Measurements from ENCODE around the gene CHST10.
"Not testable (repeated sequence)": the region's sequence is repeated elsewhere in the genome, so short reads cannot be mapped to it uniquely, and the experiment has no call there.

The CHST10 gene, protein sequence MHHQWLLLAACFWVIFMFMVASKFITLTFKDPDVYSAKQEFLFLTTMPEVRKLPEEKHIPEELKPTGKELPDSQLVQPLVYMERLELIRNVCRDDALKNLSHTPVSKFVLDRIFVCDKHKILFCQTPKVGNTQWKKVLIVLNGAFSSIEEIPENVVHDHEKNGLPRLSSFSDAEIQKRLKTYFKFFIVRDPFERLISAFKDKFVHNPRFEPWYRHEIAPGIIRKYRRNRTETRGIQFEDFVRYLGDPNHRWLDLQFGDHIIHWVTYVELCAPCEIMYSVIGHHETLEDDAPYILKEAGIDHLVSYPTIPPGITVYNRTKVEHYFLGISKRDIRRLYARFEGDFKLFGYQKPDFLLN

DNA sequence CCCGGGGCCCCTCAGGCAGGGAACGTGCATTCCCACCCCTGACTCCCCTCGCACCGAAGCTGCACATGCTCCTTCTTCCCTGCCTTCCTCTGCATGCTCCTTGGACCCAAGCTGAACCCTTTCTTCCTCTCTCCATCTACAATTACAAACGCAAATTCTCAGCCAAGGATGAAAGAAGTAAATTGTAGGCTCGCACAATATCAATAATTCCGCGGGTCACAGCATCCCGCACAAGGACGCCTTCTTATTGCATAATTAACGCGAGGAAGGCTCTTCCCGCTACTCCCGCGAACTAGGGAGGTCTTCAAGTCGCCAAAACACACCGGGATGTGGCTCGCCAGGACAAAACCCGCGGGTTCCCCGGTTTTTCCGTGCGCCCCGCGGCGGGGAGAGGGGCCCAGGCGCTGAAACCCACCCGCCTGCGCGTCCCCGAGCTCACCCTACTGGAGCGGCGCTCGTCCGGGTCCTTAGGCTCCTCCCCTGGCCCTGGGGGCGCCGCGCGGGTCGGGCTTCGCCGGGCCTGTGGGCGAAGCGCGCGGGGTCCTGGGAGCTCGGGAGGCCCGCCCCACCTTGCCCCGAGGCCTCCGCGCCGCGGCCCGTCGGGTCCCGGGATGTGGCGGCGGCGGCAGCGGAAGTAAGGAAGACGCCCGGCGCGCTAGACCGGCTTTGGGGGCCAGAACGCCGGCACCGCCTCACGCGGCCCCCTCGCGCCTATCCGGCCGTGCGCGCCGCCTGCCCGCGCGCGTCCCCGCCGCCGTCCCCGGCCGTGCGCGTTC, at the start of gene CHST10:
TSS of gene CHST10 (minus strand) at position 734 of the 776 bp plus-strand sequence. CDS start 10,993 bp downstream, outside the sequence.
- H3K4me3 Mint-ChIP-seq: peak within 1 kb of the TSS; percentile 91
- H3K27ac Mint-ChIP-seq: peak within 1 kb of the TSS; percentile 89
- no peaks in the 10 kb centered on the region for H3K9me3 Mint-ChIP-seq
- no peaks in the 10 kb centered on the region for H3K27me3 Mint-ChIP-seq
- H3K36me3 Mint-ChIP-seq (ENCODE audit: low read depth): peaks cover 8% of the 10 kb centered on the region
- ATAC-seq (peak; percentile 94), DNase-seq (peak; percentile 68)
- H3K4me1 Mint-ChIP-seq: peaks cover 30% of the 10 kb centered on the region

DNA sequence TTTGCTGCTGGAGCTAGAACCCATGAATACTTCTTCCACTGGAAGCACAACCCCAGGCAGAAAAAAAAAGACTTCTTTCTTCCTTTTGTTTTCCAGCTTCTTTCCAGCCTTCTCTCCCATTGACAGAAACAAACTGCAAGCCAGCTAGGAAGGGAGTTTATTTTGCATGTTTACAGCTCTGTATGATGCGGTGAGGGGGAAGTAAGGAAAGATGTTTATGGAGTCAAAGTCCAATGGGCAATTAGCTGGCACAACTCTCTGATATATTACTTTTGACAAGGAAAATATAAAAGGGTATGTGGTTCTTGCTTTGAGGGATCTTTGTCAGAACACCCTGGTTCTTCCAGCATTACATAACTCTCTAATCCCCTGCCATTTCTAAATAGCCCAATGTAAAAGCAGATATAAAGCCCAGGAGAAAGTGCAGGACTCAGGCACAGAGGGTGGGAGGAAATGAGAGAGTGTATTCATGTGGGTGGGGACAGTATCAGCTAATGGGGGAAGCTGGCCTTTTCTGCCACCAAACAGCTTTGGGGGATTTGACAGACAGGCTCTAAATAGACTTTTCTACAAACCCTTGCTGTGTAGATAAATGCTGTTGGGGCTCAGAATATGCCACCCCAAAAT, 43.5 kb upstream of the CHST10 start:
- Mint-ChIP-seq H3K4me3 (no peak overlapping the region), H3K36me3 (ENCODE audit: low read depth) (no peaks in the 10 kb centered on the region), H3K9me3 (peaks cover 15% of the 10 kb centered on the region), H3K27ac (no peak overlapping the region), H3K27me3 (peaks cover 7% of the 10 kb centered on the region), H3K4me1 (no peaks in the 10 kb centered on the region)
- no peak for ATAC-seq
- DNase-seq: no peak

DNA sequence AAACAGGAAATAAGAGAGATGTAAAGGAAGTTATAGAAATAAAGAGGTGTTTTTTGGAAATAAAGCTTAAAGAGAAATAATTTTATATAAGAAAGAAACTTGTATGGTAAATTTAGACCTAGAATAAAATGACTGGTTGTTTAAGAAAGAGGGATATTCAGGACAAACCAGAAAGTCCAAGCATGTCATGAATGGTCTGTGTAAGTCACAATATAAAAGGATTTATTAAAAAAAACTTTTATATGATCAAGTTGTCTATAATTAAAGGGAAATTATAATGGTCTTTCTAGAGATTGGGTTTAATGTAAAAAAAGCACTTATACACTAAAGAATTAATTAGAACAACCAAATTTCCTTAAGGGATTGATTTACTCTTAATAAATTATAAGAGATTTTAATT, 38.9 kb upstream of the CHST10 start:
- H3K36me3 Mint-ChIP-seq (ENCODE audit: low read depth); DNase-seq; H3K27me3 Mint-ChIP-seq; H3K4me1 Mint-ChIP-seq; H3K4me3 Mint-ChIP-seq; H3K27ac Mint-ChIP-seq; ATAC-seq: not testable (repeated sequence)
- peaks cover 15% of the 10 kb centered on the region for H3K9me3 Mint-ChIP-seq

DNA sequence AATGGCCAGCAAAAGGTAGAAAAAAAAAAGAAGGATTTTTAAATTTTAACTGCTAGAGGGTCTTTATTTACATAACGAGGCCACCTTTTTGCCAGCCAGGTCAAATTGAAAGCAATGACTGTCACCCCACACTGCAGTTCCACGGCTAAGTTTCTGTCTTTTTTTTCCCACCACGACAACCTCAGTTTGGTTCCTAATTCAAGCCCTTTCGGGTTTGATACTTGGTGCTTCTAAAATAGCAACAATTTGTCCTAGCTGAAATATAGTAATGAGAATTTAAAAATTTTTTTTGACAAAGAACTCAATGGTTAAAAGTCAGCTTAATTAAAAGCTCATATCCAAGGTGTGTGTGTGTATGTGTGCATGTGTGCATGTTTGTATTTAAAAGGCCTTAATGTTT, 36.4 kb upstream of the CHST10 start:
- DNase-seq (no peak), ATAC-seq (no peak)
- H3K4me3 Mint-ChIP-seq: no peak overlapping the region
- no peaks in the 10 kb centered on the region for H3K4me1 Mint-ChIP-seq
- no peaks in the 10 kb centered on the region for H3K36me3 Mint-ChIP-seq (ENCODE audit: low read depth)
- no peak overlapping the region for H3K27ac Mint-ChIP-seq
- H3K27me3 Mint-ChIP-seq: no peaks in the 10 kb centered on the region
- H3K9me3 Mint-ChIP-seq: peaks cover 7% of the 10 kb centered on the region

DNA sequence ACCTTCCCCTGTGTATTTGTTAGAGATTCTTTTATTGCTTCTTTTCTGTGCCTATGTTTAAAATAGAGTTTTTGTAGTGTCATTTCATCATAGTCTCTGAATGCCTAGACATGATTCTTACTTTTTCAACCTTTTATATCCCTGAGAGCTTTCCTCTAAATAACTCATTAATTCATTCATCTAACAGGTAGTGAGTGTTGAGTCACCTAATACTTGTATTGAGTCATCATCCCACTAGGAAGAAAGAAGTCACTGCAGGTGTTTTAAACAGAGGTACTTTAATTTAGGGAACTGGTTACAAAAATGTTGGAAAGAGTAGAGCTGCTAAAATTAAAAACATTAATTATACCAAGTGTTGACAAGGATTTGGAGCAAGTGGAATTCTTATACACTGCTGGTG, 34.3 kb upstream of the CHST10 start:
- no peaks in the 10 kb centered on the region for H3K4me1 Mint-ChIP-seq
- no peak for DNase-seq
- peaks cover 3% of the 10 kb centered on the region for H3K9me3 Mint-ChIP-seq
- no peaks in the 10 kb centered on the region for H3K36me3 Mint-ChIP-seq (ENCODE audit: low read depth)
- no peak overlapping the region for H3K27ac Mint-ChIP-seq
- no peak for ATAC-seq
- no peak overlapping the region for H3K4me3 Mint-ChIP-seq
- H3K27me3 Mint-ChIP-seq: no peaks in the 10 kb centered on the region

DNA sequence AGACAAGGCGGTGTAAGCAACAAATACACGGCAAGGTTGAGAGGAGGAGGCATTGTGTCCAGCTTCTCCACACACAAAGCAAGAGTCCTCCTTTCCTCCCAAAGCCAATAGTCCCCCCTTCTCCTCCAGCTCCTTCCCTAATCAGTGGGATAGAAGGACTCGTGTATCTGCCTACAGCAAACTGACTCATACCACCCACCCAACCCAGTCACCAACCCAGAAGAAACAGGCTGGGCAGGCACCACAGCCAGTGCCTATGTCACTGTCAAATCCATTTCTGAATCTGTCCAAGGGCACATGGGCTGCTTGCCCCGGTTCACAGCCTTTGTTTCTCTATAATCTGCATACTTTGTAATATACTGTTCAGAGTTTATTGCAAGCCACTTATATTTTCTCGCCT, 33.6 kb upstream of the CHST10 start:
- Mint-ChIP-seq H3K27ac (no peak overlapping the region), H3K4me1 (no peaks in the 10 kb centered on the region), H3K4me3 (no peak overlapping the region), H3K27me3 (no peaks in the 10 kb centered on the region), H3K36me3 (ENCODE audit: low read depth) (no peaks in the 10 kb centered on the region), H3K9me3 (no peaks in the 10 kb centered on the region)
- DNase-seq (no peak), ATAC-seq (peak; percentile 40)

DNA sequence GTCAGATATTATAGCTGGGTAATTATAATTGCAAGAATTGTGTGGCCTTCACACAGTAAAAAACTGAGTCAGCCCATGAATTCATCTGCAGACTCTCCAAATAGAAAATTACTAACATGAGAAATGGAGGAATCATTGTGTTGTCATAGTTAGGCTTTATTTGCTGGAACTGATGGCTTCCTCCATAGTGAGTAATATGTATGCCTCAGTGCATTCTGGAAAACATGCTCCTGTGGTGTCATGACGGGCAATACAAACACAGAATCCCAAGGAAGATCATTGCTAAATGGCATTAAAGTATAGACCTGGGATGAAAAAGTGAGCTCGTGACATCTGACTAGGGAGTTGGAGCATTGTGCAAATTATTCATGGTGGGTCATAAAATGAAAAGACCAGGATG, 29.2 kb upstream of the CHST10 start:
- ATAC-seq (no peak), DNase-seq (no peak)
- Mint-ChIP-seq H3K36me3 (ENCODE audit: low read depth) (no peaks in the 10 kb centered on the region), H3K27ac (no peak overlapping the region), H3K27me3 (no peaks in the 10 kb centered on the region), H3K4me3 (no peak overlapping the region), H3K9me3 (no peaks in the 10 kb centered on the region), H3K4me1 (no peaks in the 10 kb centered on the region)

DNA sequence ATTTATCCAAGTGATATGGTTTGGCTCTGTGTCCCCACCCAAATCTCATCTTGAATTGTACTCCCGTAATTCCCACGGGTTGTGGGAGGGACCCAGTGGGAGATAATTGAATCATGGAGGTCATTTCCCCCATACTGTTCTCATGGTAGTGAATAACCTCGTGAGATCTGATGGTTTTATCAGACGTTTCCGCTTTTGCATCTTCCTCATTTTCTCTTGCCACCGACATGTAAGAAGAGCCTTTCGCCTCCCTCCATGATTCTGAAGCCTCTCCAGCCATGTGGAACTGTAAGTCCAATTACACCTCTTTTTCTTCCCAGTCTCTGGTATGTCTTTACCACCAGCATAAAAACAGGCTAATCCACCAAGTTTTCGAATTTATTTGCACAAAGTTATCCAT, 20.3 kb upstream of the CHST10 start:
- no peak for ATAC-seq
- H3K36me3 Mint-ChIP-seq (ENCODE audit: low read depth): no peaks in the 10 kb centered on the region
- H3K9me3 Mint-ChIP-seq: no peaks in the 10 kb centered on the region
- H3K27ac Mint-ChIP-seq: no peak overlapping the region
- DNase-seq: no peak
- no peak overlapping the region for H3K4me3 Mint-ChIP-seq
- H3K4me1 Mint-ChIP-seq: no peaks in the 10 kb centered on the region
- H3K27me3 Mint-ChIP-seq: peaks cover 12% of the 10 kb centered on the region

DNA sequence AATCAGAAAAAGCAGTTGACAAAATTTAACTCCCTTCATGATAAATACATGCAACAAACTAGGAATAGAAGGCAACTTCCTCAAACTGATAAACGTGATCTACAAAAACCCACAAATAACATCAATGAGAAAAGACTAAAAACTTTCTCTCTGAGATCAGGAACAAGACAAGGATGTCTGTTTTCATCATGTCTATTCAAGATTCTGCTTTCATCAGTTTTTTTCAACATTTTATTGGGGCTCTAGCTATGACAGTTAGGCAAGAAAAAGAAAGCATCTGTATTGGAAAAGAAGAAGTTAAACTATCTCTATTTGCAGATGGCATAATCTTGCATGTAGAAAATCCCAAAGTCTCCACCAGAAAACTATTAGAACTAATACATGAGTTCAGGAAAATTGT, 12.3 kb upstream of the CHST10 start:
- no peaks in the 10 kb centered on the region for H3K36me3 Mint-ChIP-seq (ENCODE audit: low read depth)
- H3K27ac Mint-ChIP-seq: no peak overlapping the region
- no peak overlapping the region for H3K4me3 Mint-ChIP-seq
- no peak for DNase-seq
- no peak for ATAC-seq
- no peaks in the 10 kb centered on the region for H3K4me1 Mint-ChIP-seq
- H3K27me3 Mint-ChIP-seq: peaks cover 21% of the 10 kb centered on the region
- H3K9me3 Mint-ChIP-seq: peaks cover 6% of the 10 kb centered on the region

DNA sequence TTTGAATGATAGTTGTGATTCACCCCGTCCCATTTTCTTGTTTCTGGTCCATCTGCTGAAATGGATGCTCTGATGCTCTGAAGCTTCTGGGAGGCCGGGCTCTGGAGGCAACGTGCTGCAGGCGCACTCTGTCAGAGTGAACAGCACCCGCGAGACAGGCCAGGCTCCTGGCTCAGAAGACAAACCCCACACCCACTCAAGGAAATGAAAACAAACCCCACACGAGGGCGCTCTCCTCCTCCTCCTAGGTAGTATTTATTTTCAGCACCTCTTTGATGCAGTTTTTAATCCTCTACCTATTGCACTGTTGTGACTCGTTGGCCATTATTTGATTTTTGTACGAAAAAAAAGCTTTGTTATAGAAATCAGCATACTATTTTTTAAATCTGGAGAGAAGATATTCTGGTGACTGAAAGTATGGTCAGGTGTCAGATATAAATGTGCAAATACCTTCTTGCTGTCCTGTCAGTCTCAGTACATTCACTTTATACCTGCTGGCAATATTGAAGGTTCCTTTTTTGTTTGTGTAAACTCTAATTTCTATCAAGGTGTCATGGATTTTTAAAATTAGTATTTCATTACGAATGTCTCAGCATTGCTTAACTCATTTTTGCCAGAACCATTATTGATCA, 10.3 kb upstream of the CHST10 start:
- H3K36me3 Mint-ChIP-seq (ENCODE audit: low read depth): no peaks in the 10 kb centered on the region
- DNase-seq (peak; percentile 67), ATAC-seq (peak; percentile 73)
- peaks cover 6% of the 10 kb centered on the region for H3K9me3 Mint-ChIP-seq
- H3K27me3 Mint-ChIP-seq: peaks cover 22% of the 10 kb centered on the region
- no peak overlapping the region for H3K4me3 Mint-ChIP-seq
- no peaks in the 10 kb centered on the region for H3K4me1 Mint-ChIP-seq
- H3K27ac Mint-ChIP-seq: no peak overlapping the region

DNA sequence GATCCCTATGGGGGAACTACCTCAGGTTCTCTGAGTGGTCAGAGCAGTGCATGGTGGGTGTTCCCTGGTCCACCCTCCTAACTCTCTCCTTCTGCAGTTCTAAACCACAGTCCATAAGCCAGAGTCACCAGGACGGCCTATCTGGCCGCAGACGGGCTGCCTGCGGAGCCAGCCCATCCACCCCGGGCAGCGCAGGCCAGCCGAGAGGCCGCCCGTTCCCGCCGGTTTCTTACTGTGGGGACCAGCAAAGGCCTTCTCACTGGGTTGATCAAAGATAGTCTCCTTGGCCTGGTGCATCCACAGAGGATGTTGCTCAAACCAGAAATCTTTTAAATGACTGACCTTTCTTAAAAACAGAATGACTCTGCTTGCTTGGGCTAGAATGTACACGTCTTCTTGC, 9.6 kb upstream of the CHST10 start:
- ATAC-seq: no peak
- Mint-ChIP-seq H3K4me3 (no peak overlapping the region), H3K36me3 (ENCODE audit: low read depth) (no peaks in the 10 kb centered on the region), H3K9me3 (peaks cover 6% of the 10 kb centered on the region), H3K4me1 (no peaks in the 10 kb centered on the region), H3K27me3 (peaks cover 22% of the 10 kb centered on the region), H3K27ac (no peak overlapping the region)
- DNase-seq: no peak

DNA sequence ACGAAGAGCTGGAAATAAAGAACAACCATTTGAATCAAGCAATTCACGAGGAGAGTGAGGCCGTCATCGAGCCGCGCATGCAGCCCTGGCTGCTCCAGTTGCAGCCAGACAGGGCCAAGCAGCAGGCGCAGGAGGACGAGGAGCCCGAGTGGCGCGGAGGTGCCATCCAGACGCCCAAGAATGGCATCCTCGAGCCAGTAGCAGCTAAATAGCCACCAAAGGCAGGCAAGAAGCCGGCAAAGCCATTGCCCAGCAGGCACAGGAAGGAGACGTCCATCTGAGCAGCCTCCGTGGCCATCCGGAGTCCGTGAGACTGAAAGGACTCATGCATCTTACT, 8.9 kb upstream of the CHST10 start:
- ATAC-seq (no peak), DNase-seq (no peak)
- Mint-ChIP-seq H3K27ac (no peak overlapping the region), H3K4me3 (no peak overlapping the region), H3K36me3 (ENCODE audit: low read depth) (no peaks in the 10 kb centered on the region), H3K27me3 (peaks cover 20% of the 10 kb centered on the region), H3K9me3 (peaks cover 6% of the 10 kb centered on the region), H3K4me1 (no peaks in the 10 kb centered on the region)

DNA sequence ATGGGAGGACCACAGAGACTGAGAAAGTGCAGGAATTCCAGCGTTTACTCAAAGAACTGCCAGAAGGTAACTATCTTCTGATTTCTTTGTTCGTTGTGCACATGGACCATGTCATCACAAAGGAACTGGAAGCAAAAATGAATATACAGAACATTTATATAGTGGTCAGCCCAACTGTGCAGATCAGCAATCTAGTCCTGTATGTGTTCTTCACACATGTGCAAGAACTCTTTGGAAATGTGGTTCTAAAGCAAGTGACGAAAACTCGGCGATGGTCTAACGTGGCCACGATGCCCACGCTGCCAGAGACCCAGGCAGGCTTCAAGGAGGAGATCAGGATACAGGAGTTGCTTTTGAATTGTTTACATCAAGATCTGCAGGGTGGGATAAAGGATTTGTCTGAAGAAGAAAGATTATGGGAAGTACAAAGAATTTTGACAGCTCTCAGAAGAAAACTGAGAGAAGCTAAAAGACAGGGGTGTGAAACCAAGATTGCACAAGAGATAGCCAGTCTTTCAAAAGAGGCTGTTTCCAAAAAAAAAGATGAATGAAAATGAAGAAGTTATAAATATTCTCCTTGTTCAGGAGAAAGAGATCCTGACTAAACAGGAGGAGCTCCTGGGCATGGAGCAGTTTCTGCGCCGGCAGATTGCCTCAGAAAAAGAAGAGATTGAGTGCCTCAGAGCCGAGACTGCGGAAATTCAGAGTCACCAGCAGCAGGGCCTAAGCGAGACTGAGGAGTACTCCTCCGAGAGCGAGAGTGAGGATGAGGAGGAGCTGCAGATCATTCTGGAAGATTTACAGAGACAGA, 8.3 kb upstream of the CHST10 start:
- no peak for ATAC-seq
- no peak overlapping the region for H3K4me3 Mint-ChIP-seq
- peaks cover 6% of the 10 kb centered on the region for H3K9me3 Mint-ChIP-seq
- no peak for DNase-seq
- H3K27ac Mint-ChIP-seq: no peak overlapping the region
- H3K27me3 Mint-ChIP-seq: peaks cover 18% of the 10 kb centered on the region
- no peaks in the 10 kb centered on the region for H3K4me1 Mint-ChIP-seq
- no peaks in the 10 kb centered on the region for H3K36me3 Mint-ChIP-seq (ENCODE audit: low read depth)

DNA sequence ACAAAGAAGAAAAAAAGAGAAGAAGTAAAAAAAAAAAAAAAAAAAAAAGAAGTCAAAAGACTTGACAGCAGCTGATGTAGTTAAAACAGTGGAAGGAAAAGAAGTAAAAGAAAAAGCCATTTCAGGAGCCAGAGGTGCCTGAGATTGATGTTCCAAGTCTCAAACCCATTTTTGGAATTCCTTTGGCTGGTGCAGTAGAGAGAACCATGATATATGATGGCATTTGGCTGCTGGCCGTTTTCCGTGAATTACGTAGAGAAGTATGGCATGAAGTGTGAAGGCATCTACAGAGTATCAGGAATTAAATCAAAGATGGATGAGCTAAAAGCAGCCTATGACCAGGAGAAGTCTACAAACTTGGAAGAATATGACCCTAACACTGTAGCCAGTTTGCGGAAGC, 7.6 kb upstream of the CHST10 start:
- Mint-ChIP-seq H3K36me3 (ENCODE audit: low read depth) (no peaks in the 10 kb centered on the region), H3K4me1 (no peaks in the 10 kb centered on the region), H3K27me3 (peaks cover 16% of the 10 kb centered on the region), H3K27ac (no peak overlapping the region), H3K9me3 (no peaks in the 10 kb centered on the region), H3K4me3 (no peak overlapping the region)
- DNase-seq (no peak), ATAC-seq (no peak)
